Natural killer cell treated with Interleukin-12 subunit alpha and Interleukin-12 subunit beta and Interleukin-15 and Interleukin-18, amount 100 ng/mL, for 72 hours (primary cell): Measurements from ENCODE around the gene RFX2. TPM values are rescaled to one million over a fixed set of nuclear protein-coding genes. Genes with fewer than 3 reads are reported as not detected.
A peak's percentile ranks its signal among the peaks of the same experiment; 100 is the strongest.

ENCODE experiments used
- ATAC-seq, 2 donors: fragments of 150-1000 bp; cut with Tn5 transposase in 1 of 2; sonication (Bioruptor Pico), chemical (Tn5 transposase) in 1 of 2; 2 replicates each; pipeline ENCODE4 v1.10.0; 2021
- DNase-seq: peaks from one replicate; pipeline ENCODE4 v3.0.0; 2022; ENCODE audit warnings: low spot score
- H3K27ac Mint-ChIP-seq, 2 donors: 1 replicate in 1 of 2; 2 replicates in 1 of 2; pipeline ENCODE4 v1.8.0; 2022; ENCODE audit warnings: mixed read lengths in 2 of 2, mild to moderate bottlenecking in 1 of 2, moderate library complexity in 1 of 2
- H3K27me3 Mint-ChIP-seq, 2 donors: 1 replicate in 1 of 2; 2 replicates in 1 of 2; pipeline ENCODE4 v1.8.0; 2022; ENCODE audit warnings: mixed read lengths in 2 of 2
- H3K36me3 Mint-ChIP-seq: one replicate; pipeline ENCODE4 v1.8.0; 2022; ENCODE audit warnings: mixed read lengths
- H3K4me1 Mint-ChIP-seq, 2 donors: 1 replicate in 1 of 2; 2 replicates in 1 of 2; pipeline ENCODE4 v1.8.0; 2022; ENCODE audit warnings: low read depth in 2 of 2, mixed read lengths in 2 of 2, mild to moderate bottlenecking in 1 of 2
- H3K4me3 Mint-ChIP-seq: one replicate; pipeline ENCODE4 v1.8.0; 2022; ENCODE audit warnings: mixed read lengths
- H3K9me3 Mint-ChIP-seq: 2 replicates; pipeline ENCODE4 v1.8.0; 2022; ENCODE audit warnings: mixed read lengths
- total RNA-seq, 2 donors: library from RNA; stranded (reverse); gene quantifications; one replicate each; pipeline ENCODE4 v1.2.3, GENCODE V29; 2022

The RFX2 gene
- total RNA-seq, 2 donors from 2014 or later = 6.6 to 6.9 TPM

GRCh38 chr19:6057651-6058517 lies 52.4 kb downstream of the RFX2 start:
- DNase-seq (no peak), ATAC-seq (no peak)
- no peaks in the 10 kb centered on the region for H3K9me3 Mint-ChIP-seq
- no peak overlapping the region for H3K4me3 Mint-ChIP-seq
- H3K4me1 Mint-ChIP-seq = peaks cover 19 to 20% of the 10 kb centered on the region in 2 donors
- H3K27ac Mint-ChIP-seq = no peak overlapping the region
- H3K36me3 Mint-ChIP-seq = no peaks in the 10 kb centered on the region
- peaks cover 6 to 30% of the 10 kb centered on the region in 2 donors for H3K27me3 Mint-ChIP-seq

GRCh38 chr19:6056801-6057650 lies 53.3 kb downstream of the RFX2 start:
- H3K27ac Mint-ChIP-seq = no peak overlapping the region
- H3K27me3 Mint-ChIP-seq = peaks cover 6 to 24% of the 10 kb centered on the region in 2 donors
- no peak for ATAC-seq

DNA sequence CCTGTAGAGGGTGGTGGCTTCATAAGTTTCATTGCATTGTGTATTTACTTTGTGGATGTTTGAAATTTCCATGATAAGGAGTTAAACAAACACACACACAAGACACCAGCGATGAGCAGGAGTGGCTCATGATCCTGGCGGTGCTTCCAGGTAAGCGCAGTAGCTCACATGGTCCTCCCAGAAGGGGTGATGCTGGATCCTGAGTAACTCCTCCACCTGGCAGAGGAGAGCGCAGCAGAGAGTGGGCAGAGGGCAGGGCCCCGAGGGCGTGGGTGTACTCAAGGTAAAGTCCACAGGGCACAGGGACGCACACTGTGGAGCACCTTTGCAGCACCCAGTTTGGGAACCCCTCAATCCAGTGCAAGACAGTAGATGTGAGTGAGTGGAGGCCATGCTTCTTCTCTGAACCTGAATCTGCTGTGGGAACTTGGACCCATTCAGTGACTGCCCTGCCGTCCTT lies 54.0 kb downstream of the RFX2 start:
- Mint-ChIP-seq H3K4me1 (peaks cover 10 to 11% of the 10 kb centered on the region in 2 donors), H3K27ac (no peak overlapping the region), H3K27me3 (peaks cover 5 to 20% of the 10 kb centered on the region in 2 donors), H3K4me3 (no peak overlapping the region), H3K36me3 (no peaks in the 10 kb centered on the region), H3K9me3 (no peaks in the 10 kb centered on the region)
- ATAC-seq (peak in 1 of 2 donors; percentile 36), DNase-seq (no peak)

More at GRCh38 chr19:6056801-6057650, 53.3 kb downstream of the RFX2 start:
- peaks cover 13 to 14% of the 10 kb centered on the region in 2 donors for H3K4me1 Mint-ChIP-seq
- no peaks in the 10 kb centered on the region for H3K36me3 Mint-ChIP-seq
- no peak overlapping the region for H3K4me3 Mint-ChIP-seq
- no peak for DNase-seq
- H3K9me3 Mint-ChIP-seq = no peaks in the 10 kb centered on the region

DNA sequence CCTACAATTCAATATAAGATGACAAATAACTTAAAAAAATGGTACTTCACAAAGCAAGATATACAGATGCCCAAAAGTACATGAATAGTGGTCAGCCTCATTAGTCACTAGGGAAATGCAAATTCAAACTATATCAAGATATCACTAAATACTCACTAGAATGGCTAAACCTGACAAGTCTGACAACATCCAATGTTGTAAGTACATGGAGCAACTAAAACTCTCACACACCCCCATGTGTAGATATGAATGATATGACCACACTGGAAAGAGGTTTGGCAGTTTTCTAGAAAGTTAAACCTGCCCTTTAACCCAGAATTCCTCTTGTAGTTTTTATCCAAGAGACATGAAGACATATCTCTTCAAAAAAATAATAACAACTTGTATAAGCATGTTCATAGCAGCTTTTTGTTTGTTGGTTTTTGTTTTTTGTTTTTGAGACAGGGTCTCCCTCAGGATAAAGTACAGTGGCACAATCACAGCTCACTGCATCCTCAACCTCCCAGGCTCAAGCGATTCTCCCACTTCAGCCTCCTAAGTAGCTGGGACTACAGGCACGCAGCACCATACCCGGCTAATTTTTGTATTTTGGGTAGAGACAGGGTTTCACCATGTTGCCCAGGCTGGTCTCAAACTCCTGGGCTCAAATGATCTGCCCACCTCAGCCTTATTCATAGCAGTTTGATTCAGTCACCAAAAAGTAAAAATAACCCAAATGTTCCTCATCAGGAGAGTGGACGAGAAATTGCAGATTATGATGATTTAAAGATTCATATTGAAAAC lies 55.1 kb downstream of the RFX2 start:
- H3K27me3 Mint-ChIP-seq = peaks cover 7 to 15% of the 10 kb centered on the region in 2 donors

GRCh38 chr19:6048793-6049405 lies 61.4 kb downstream of the RFX2 start:
- ATAC-seq = peak; percentile 93 to 94
- Mint-ChIP-seq H3K36me3 (no peaks in the 10 kb centered on the region), H3K27me3 (peaks cover 12% of the 10 kb centered on the region in 2 donors), H3K4me1 (peaks cover 0 to 7% of the 10 kb centered on the region in 2 donors), H3K4me3 (no peak overlapping the region), H3K9me3 (no peaks in the 10 kb centered on the region), H3K27ac (no peak overlapping the region)
- DNase-seq = peak; percentile 72

More for the DNA sequence above, 55.1 kb downstream of the RFX2 start:
- no peak overlapping the region for H3K4me3 Mint-ChIP-seq
- ATAC-seq (no peak), DNase-seq (no peak)
- no peaks in the 10 kb centered on the region for H3K36me3 Mint-ChIP-seq
- no peaks in the 10 kb centered on the region for H3K9me3 Mint-ChIP-seq
- H3K27ac Mint-ChIP-seq = no peak overlapping the region
- H3K4me1 Mint-ChIP-seq = peaks cover 2 to 5% of the 10 kb centered on the region in 2 donors

GRCh38 chr19:6048348-6048747 lies 62.0 kb downstream of the RFX2 start:
- Mint-ChIP-seq H3K27ac (no peak overlapping the region), H3K4me3 (no peak overlapping the region), H3K4me1 (peaks cover 0 to 7% of the 10 kb centered on the region in 2 donors), H3K36me3 (no peaks in the 10 kb centered on the region), H3K27me3 (peaks cover 12% of the 10 kb centered on the region in 2 donors), H3K9me3 (no peaks in the 10 kb centered on the region)
- no peak for ATAC-seq
- no peak for DNase-seq

- no peaks in the 10 kb centered on the region for H3K36me3 Mint-ChIP-seq
These were observed 62.5 kb downstream of the RFX2 start for GRCh38 chr19:6047741-6048251.

DNA sequence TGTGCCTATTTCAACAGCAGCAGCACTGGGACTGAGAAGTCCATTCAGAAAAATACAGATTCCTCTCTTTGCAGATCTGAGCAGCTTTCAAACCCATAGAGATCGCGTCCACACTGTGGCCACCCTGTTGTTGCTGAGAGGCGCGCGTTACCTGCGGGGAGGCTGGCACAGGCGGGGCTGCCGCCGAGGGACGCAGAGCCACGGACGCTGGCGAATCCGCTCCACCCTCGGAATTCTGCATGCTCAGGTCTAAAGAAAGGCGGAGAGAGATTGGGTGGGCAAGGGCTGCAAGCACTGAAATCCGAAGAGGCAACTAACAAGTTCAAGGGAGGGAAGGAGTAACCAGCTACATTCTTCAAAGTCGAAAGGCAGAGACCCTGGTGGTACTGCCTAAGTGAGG lies 63.0 kb downstream of the RFX2 start:
- DNase-seq = no peak
- H3K4me1 Mint-ChIP-seq = peaks cover 0 to 7% of the 10 kb centered on the region in 2 donors

More at GRCh38 chr19:6047741-6048251, 62.5 kb downstream of the RFX2 start:
- Mint-ChIP-seq H3K4me3 (no peak overlapping the region), H3K27ac (no peak overlapping the region), H3K4me1 (peaks cover 0 to 7% of the 10 kb centered on the region in 2 donors), H3K9me3 (no peaks in the 10 kb centered on the region), H3K27me3 (peaks cover 8 to 12% of the 10 kb centered on the region in 2 donors)
- DNase-seq (no peak), ATAC-seq (no peak)

GRCh38 chr19:6045108-6045507 lies 65.2 kb downstream of the RFX2 start:
- H3K27me3 Mint-ChIP-seq = peaks cover 4% of the 10 kb centered on the region in 2 donors
- DNase-seq (no peak), ATAC-seq (no peak)
- H3K36me3 Mint-ChIP-seq = no peaks in the 10 kb centered on the region
- no peak overlapping the region for H3K4me3 Mint-ChIP-seq
- no peaks in the 10 kb centered on the region for H3K9me3 Mint-ChIP-seq
- no peak overlapping the region for H3K27ac Mint-ChIP-seq
- peaks cover 0 to 7% of the 10 kb centered on the region in 2 donors for H3K4me1 Mint-ChIP-seq

More for the DNA sequence above, 63.0 kb downstream of the RFX2 start:
- H3K9me3 Mint-ChIP-seq = no peaks in the 10 kb centered on the region
- H3K36me3 Mint-ChIP-seq = no peaks in the 10 kb centered on the region
- no peak overlapping the region for H3K27ac Mint-ChIP-seq
- ATAC-seq = no peak
- H3K4me3 Mint-ChIP-seq = no peak overlapping the region
- peaks cover 8 to 12% of the 10 kb centered on the region in 2 donors for H3K27me3 Mint-ChIP-seq

DNA sequence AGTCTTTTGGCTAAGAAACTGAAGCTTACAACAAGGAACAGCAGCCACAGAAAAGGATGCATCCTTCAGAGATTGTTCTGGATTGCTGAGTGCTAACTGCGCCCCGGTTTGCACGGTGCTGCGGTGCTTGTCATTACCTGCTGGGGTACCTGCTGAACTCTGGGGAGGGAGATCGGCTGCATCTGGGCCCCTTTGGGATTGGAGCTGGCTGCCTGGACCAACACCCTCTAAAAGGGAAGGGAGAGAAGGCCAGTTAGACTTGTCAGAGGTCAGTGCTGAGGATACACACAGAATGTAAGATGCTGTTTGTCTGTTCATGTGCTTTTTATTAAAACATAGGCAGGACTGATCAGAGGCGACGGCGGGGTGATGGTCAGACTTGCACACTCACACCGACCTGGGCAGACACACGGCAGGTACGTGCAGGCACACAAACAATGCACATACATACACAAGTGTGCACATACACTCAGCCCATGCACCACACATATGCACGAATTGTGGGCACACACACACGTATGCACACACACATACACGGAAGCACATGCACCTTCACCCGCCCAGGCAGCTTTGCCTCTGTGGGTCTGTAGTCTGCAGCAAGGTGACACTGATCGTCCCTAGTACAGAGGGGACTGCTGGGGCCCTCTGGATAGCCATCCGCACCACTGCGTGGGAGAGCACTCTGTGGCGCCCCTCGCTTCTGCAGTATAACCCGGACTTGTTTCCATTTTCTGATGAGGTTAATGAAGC lies 66.1 kb downstream of the RFX2 start:
- Mint-ChIP-seq H3K9me3 (no peaks in the 10 kb centered on the region), H3K27me3 (peaks cover 0 to 4% of the 10 kb centered on the region in 2 donors), H3K4me1 (peaks cover 3 to 7% of the 10 kb centered on the region in 2 donors), H3K27ac (no peak overlapping the region), H3K4me3 (no peak overlapping the region), H3K36me3 (no peaks in the 10 kb centered on the region)
- DNase-seq (no peak), ATAC-seq (no peak)

DNA sequence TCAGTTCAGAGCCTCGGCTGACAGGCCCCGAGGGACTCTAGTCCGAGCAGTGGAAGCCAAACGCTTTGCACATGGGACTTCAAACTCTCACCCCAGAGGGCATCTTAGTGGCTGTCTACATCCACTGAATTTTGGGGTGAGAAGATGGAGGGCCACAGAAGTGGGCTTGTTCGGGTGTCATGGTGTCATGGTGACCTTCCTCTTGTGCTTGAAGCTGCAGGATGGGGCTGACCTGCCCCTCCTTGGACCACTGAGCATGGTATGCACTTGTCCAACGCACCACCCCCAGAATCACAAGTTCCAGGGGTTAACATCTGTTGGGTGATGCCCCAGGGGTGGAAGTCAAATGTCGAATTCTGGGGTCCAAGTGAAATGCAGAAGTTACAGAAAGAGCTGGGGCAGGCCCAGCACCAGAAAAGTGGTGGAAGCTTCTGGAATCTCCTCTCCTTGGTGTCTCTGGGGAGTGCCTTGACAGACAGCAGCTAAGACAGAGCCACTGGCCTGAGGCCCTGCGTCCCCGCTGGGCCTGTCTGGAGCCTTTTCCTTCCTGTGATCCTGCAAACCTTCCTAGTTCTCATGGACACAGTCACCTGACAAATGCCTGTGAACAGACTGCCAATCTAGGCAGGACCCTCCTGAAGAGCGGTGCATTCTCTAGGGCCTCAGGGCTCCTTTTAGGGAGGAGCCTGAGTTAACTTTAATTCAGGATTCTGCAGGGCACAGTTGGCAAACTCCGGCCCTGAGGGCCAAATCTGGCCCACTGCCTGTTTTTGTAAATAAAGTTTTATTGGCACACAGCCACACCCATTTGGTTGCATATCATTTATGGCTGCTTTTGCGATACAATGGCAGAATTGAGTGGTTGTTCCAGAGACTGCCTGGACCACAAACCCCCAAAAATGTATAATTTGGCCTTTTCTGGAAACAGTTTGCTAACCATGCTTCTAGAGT lies 67.2 kb downstream of the RFX2 start:
- Mint-ChIP-seq H3K4me1 (peaks cover 9 to 14% of the 10 kb centered on the region in 2 donors), H3K27me3 (no peaks in the 10 kb centered on the region), H3K27ac (no peak overlapping the region), H3K9me3 (no peaks in the 10 kb centered on the region), H3K4me3 (no peak overlapping the region), H3K36me3 (no peaks in the 10 kb centered on the region)
- no peak for ATAC-seq
- DNase-seq = no peak
